OCI-LY3 (cell line): Measurements from ENCODE around the gene LIPJ.

Experiments used
- EZH2phosphoT487 ChIP-seq: fragments of 200-600 bp; shearing (Covaris generic); IDR thresholded peaks from 2 replicates; pipeline ENCODE4 v1.6.1; 2018; ENCODE audit warnings: antibody characterized with exemption, mixed run types, low read depth
- TF ChIP-seq, protein P1 (sequence below): fragments of 200-600, 300-600 bp; sonication (generic); IDR thresholded peaks from 2 replicates; pipeline ENCODE4 v1.5.1; 2014; ENCODE audit warnings: antibody characterized with exemption, low read length, low read depth

DNA sequence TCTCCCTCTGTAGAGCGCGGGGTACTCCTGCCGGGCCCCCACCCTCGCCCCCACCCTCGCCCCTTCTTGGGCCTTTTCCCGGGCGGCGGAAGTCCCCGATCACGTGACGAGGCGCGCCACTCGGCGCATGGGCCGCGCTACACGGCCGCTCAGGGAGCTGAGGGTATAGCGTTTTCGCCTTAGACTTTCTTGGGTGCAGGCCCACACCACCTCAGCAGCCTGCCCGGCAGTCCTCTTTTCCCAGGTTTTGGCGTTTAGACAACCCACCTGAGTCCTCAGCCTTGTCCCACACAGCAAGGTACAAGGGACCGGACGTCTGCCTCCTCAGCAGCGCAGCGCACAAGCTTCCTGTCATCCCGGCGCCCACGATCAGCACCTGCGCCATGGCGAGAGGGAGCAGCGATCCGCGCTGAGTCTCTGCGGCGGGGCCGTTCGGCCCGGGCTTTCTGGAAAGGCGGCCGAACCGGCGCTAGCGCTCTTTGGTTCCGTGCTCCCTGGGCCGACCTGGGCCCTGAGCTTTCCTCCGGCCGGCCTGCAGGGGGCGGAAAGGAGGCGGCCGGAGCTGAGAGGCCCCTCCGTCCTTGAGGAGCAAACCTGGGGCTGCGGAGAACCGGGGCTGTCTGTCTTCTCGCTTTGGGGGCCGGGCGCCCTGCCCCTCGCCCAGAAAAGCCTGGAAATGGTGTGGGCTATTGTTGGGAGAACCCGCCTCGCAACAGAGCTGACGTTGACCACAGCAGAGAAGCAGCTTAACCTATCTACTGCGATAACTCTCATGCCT, 3.6 kb upstream of the LIPJ start, which contains the start of gene RNLS:
- TF ChIP-seq, protein P1, sequence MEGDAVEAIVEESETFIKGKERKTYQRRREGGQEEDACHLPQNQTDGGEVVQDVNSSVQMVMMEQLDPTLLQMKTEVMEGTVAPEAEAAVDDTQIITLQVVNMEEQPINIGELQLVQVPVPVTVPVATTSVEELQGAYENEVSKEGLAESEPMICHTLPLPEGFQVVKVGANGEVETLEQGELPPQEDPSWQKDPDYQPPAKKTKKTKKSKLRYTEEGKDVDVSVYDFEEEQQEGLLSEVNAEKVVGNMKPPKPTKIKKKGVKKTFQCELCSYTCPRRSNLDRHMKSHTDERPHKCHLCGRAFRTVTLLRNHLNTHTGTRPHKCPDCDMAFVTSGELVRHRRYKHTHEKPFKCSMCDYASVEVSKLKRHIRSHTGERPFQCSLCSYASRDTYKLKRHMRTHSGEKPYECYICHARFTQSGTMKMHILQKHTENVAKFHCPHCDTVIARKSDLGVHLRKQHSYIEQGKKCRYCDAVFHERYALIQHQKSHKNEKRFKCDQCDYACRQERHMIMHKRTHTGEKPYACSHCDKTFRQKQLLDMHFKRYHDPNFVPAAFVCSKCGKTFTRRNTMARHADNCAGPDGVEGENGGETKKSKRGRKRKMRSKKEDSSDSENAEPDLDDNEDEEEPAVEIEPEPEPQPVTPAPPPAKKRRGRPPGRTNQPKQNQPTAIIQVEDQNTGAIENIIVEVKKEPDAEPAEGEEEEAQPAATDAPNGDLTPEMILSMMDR: peak; percentile 37
- TF ChIP-seq EZH2phosphoT487: no peak
